ENCODE data around the gene MX1.

The MX1 gene

DNA sequence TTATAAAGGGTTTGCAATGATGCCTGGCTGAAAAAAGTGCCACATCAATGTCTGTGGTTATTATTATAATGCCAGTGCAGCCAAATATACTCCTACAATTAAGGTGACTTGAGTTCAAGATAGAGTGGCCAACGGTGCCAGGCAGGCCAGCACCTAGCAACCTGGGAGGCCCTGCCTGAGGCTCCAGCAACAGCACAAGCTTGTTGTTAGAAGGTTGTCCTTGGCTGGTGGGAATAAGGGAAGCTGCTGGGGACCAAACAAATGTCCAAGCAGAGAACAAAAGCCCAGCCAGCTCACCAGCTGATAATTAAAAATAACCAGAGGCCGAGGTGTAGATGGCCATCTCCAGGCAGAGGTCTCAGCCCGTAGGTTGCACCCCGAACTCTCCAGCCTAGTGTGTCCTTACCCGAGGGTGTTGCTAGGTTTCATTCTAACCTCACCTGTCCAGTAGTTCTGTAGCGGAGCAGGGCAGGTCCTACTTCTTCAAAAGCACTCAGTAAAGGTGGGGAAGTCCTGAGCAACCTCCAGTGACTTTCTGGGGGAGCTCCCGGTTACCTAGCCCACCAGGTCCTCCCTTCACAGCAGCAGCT is 80.1 kb downstream of the MX1 start:
- DNase-seq: no peak
- in situ Hi-C loops (cut with HindIII; ENCODE audit: low pct_ligation_motif_present, low pct_unique_long_range_greater_than_20kb, low sequenced_read_pairs): no loop called here

DNA sequence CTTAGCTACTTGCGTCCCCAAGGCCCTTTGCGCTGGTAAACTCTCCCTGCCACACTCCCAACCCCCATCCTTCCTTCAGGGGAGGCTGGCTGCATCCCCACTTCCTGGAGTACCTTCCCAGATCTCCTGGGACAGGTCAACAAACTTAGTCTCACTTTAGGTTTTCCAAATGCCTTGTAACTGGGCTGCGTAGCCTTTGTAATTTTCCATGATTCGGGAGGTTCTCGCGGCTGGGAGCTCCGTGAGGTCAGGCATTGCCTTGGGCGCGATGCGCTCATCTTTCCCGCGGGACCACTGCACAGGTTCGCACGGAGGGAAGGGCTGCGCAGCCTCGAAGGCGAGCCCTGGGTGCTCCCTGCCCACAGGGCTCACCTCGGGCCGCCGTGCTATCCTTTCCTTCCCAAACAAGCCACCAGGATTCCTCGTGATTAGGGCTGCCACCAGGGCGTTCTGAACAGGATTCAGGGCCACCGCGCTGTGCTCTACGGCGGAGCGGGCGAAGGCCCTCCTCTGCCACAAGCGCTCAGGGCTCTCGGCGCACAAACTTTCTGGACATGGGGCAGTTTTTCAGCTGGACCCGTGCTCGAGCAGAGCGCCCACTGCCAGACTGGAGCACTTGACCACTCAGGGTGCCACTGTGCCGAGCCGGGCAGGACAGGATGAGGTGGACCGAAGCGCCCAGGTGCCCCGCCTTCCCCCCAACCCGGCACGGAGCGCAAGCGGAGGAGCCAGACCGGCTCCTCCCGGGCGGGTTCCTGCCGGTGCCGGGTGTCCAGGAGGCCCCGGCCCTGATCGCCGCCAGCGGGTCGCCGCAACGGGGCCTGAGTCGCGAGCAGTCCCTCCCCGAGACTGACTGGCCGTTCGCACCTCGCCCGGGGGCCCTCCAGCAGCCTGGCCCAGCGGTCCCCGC is 80.8 kb downstream of the MX1 start:
- DNase-seq: no peak
- in situ Hi-C loops (cut with HindIII; ENCODE audit: low pct_ligation_motif_present, low pct_unique_long_range_greater_than_20kb, low sequenced_read_pairs): no loop called here

DNA sequence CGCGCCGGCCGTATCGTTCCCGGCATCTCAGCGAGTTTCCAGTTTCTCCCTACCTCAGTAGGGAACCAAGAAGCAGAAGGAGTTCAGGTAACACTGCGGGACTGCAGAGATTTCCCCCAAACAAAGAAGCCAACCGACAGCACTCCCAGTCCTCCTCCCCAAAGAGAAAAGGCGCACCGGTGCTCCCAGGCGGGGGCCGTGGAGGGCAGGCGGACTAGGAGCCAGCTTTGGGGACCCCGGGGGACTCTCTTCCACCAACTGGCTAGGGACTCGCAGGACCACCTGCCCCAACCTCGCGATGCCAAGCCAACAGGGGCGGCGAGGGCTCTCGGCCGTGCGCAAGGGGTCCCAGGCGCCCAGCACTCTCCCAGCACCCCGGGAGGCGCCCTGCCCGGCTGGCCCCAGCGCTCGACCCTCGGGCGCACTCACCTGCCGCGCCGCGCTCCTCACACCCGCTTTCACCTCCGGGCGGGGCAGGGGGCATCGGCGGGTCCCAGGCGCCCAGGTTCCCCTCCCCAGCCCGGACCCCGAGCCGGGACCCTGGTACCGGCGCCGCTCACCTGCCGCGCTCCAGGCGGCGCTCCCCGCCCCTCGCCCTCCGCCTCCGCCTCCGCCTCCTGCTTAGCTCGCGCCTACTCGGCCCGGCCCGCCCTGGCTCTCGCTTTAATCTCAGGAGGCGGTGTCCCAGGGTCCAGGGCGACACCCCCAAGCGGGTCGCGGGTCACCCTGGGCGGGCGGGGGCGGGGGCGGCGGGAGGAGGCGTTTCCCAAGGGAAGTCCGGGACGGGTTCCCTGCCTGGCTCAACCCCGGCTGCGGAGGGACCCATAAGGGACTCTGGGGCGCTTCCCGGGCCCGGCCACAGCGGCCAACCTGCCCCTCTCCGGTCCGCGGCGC is 81.7 kb downstream of the MX1 start, which contains the start of gene TMPRSS2:
Gene TMPRSS2 (minus strand): TSS at position 638 of the 894 bp plus-strand sequence. CDS start 10,025 bp downstream, outside the sequence.
- DNase-seq: no peak
- in situ Hi-C loops (cut with HindIII; ENCODE audit: low pct_ligation_motif_present, low pct_unique_long_range_greater_than_20kb, low sequenced_read_pairs): no loop called here

DNA sequence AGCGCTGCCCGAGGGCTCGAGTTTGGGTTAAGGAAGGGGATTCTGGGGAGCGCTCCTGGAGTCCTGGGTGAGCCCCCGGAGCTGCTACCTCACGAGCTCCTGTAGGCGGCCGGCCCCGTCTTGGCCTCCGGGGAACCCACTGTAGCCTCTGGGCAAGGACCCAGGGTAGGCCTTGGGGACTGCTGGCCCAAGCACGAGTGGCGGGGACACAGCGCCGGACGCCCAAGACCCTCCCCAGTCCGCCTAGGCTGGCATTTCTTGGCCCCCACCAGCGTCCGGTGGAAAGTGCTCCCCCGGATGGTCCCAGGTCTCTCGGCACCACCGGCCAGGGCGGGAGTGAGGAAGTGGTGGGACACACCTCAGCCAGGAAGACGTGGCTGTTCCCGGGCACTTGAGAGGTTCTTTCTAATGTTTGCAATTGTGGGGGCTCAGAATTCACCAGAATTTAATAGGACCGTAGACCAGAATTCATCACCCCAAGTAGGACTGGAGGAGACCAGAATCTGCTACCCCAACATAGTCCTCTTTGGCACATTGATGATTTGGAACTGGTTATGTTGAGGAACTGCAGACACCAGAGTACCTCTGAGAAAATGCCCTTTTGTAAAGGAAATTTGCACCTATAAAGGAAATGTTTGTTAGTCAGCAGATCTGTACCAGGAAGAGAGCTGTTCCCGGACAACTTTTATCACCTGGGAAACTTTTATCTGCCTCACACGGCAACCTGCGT is 82.5 kb downstream of the MX1 start:
- no peak for DNase-seq
- in situ Hi-C loops (cut with HindIII; ENCODE audit: low pct_ligation_motif_present, low pct_unique_long_range_greater_than_20kb, low sequenced_read_pairs): no loop called here

All from ACHN (cell line).